Activated T-cell treated with anti-CD3 and anti-CD28 coated beads, Interleukin-2, amount 50 U/mL, for 24 hours (primary cell): Measurements from ENCODE around the gene POTEG.
"Not testable (repeated sequence)": the region's sequence is repeated elsewhere in the genome, so short reads cannot be mapped to it uniquely, and the experiment has no call there.

Experiments
- DNase-seq: peaks from one replicate; pipeline ENCODE4 v3.0.0-alpha.2; 2020
- H3K27ac Mint-ChIP-seq: 2 replicates; pipeline ENCODE4 v1.8.0; 2020; ENCODE audit warnings: mild to moderate bottlenecking, mixed read lengths
- H3K27me3 Mint-ChIP-seq: 2 replicates; pipeline ENCODE4 v1.8.0; 2020; ENCODE audit warnings: mixed read lengths
- H3K36me3 Mint-ChIP-seq: 2 replicates; pipeline ENCODE4 v1.8.0; 2020; ENCODE audit warnings: low read depth, mixed read lengths
- H3K4me1 Mint-ChIP-seq: 2 replicates; pipeline ENCODE4 v1.8.0; 2020; ENCODE audit warnings: low read depth, mixed read lengths
- H3K4me3 Mint-ChIP-seq: 2 replicates; pipeline ENCODE4 v1.8.0; 2020; ENCODE audit warnings: mild to moderate bottlenecking, moderate library complexity, mixed read lengths
- H3K9me3 Mint-ChIP-seq: 2 replicates; pipeline ENCODE4 v1.8.0; 2020; ENCODE audit warnings: mixed read lengths

Gene POTEG

GRCh38 chr14:19388741-19389140 is 45.4 kb downstream of the POTEG start:
- DNase-seq, H3K36me3 Mint-ChIP-seq, H3K27me3 Mint-ChIP-seq, H3K4me1 Mint-ChIP-seq, H3K27ac Mint-ChIP-seq, H3K9me3 Mint-ChIP-seq, H3K4me3 Mint-ChIP-seq: not testable (repeated sequence)

GRCh38 chr14:19386996-19387395 is 47.1 kb downstream of the POTEG start:
- not testable (repeated sequence) for DNase-seq, H3K27ac Mint-ChIP-seq, H3K4me3 Mint-ChIP-seq, H3K27me3 Mint-ChIP-seq, H3K4me1 Mint-ChIP-seq, H3K36me3 Mint-ChIP-seq, H3K9me3 Mint-ChIP-seq

- not testable (repeated sequence) for H3K9me3 Mint-ChIP-seq, H3K36me3 Mint-ChIP-seq
Measured at GRCh38 chr14:19386309-19386708, 47.8 kb downstream of the POTEG start.

GRCh38 chr14:19384088-19384781 is 49.9 kb downstream of the POTEG start:
- H3K27ac Mint-ChIP-seq, H3K36me3 Mint-ChIP-seq, H3K27me3 Mint-ChIP-seq, H3K4me1 Mint-ChIP-seq, H3K9me3 Mint-ChIP-seq, H3K4me3 Mint-ChIP-seq, DNase-seq: not testable (repeated sequence)

More at GRCh38 chr14:19386309-19386708, 47.8 kb downstream of the POTEG start:
- H3K4me1 Mint-ChIP-seq, H3K27ac Mint-ChIP-seq, H3K4me3 Mint-ChIP-seq, DNase-seq, H3K27me3 Mint-ChIP-seq: not testable (repeated sequence)

- not testable (repeated sequence) for H3K27me3 Mint-ChIP-seq, H3K27ac Mint-ChIP-seq, H3K9me3 Mint-ChIP-seq, H3K4me1 Mint-ChIP-seq, DNase-seq, H3K4me3 Mint-ChIP-seq, H3K36me3 Mint-ChIP-seq
Measured at GRCh38 chr14:19383008-19383584, 51.0 kb downstream of the POTEG start.

- H3K9me3 Mint-ChIP-seq: not testable (repeated sequence)
Measured at GRCh38 chr14:19380137-19380536, 54.0 kb downstream of the POTEG start.

GRCh38 chr14:19374451-19374903 is 59.7 kb downstream of the POTEG start:
- not testable (repeated sequence) for H3K4me3 Mint-ChIP-seq, H3K27ac Mint-ChIP-seq, H3K36me3 Mint-ChIP-seq, DNase-seq, H3K4me1 Mint-ChIP-seq, H3K27me3 Mint-ChIP-seq, H3K9me3 Mint-ChIP-seq

More at GRCh38 chr14:19380137-19380536, 54.0 kb downstream of the POTEG start:
- H3K4me1 Mint-ChIP-seq, DNase-seq, H3K4me3 Mint-ChIP-seq, H3K27ac Mint-ChIP-seq, H3K36me3 Mint-ChIP-seq, H3K27me3 Mint-ChIP-seq: not testable (repeated sequence)

GRCh38 chr14:19372813-19373500 is 61.2 kb downstream of the POTEG start:
- DNase-seq, H3K27me3 Mint-ChIP-seq, H3K36me3 Mint-ChIP-seq, H3K27ac Mint-ChIP-seq, H3K4me3 Mint-ChIP-seq, H3K4me1 Mint-ChIP-seq, H3K9me3 Mint-ChIP-seq: not testable (repeated sequence)

GRCh38 chr14:19371767-19372166 is 62.4 kb downstream of the POTEG start:
- H3K27me3 Mint-ChIP-seq, H3K4me3 Mint-ChIP-seq, H3K4me1 Mint-ChIP-seq, H3K9me3 Mint-ChIP-seq, H3K36me3 Mint-ChIP-seq, H3K27ac Mint-ChIP-seq, DNase-seq: not testable (repeated sequence)

- not testable (repeated sequence) for H3K4me1 Mint-ChIP-seq, H3K27me3 Mint-ChIP-seq, H3K36me3 Mint-ChIP-seq, H3K4me3 Mint-ChIP-seq, H3K9me3 Mint-ChIP-seq, DNase-seq, H3K27ac Mint-ChIP-seq
Measured at GRCh38 chr14:19362803-19363202, 71.3 kb downstream of the POTEG start.

- H3K36me3 Mint-ChIP-seq, DNase-seq, H3K27me3 Mint-ChIP-seq, H3K4me3 Mint-ChIP-seq, H3K27ac Mint-ChIP-seq, H3K9me3 Mint-ChIP-seq, H3K4me1 Mint-ChIP-seq: not testable (repeated sequence)
Measured at GRCh38 chr14:19362323-19362722, 71.8 kb downstream of the POTEG start.

- not testable (repeated sequence) for H3K4me3 Mint-ChIP-seq, H3K27me3 Mint-ChIP-seq, H3K27ac Mint-ChIP-seq, H3K9me3 Mint-ChIP-seq, H3K36me3 Mint-ChIP-seq, DNase-seq, H3K4me1 Mint-ChIP-seq
Measured at GRCh38 chr14:19361636-19362253, 72.4 kb downstream of the POTEG start.

- H3K4me1 Mint-ChIP-seq, H3K36me3 Mint-ChIP-seq, H3K4me3 Mint-ChIP-seq, DNase-seq, H3K27ac Mint-ChIP-seq, H3K9me3 Mint-ChIP-seq, H3K27me3 Mint-ChIP-seq: not testable (repeated sequence)
Measured at GRCh38 chr14:19360937-19361635, 73.1 kb downstream of the POTEG start.
